Tibial artery (tissue), 4 donors: ENCODE data around the gene IGF2BP1.

Experiments used
- DNase-seq, 2 donors: peaks; one replicate each; pipeline ENCODE4 v3.0.0-alpha.2; 2019
- H3K27ac ChIP-seq, 2 donors: fragments of 200-600 bp; sonication (generic) in 1 of 2; 1 replicate in 1 of 2; 2 replicates in 1 of 2; pipeline ENCODE4 v1.5.1; 2018 to 2019; ENCODE audit warnings: mild to moderate bottlenecking in 1 of 2
- H3K27me3 ChIP-seq, 2 donors: fragments of 200-600 bp; sonication (generic) in 1 of 2; one replicate each; pipeline versions ENCODE4 v1.5.1 to v1.6.0; 2016 to 2019
- H3K36me3 ChIP-seq, 3 donors: fragments of 200-600 bp; sonication (generic) in 2 of 3; one replicate each; pipeline ENCODE4 v1.5.1; 2016 to 2019; ENCODE audit warnings: mild to moderate bottlenecking in 2 of 3
- H3K4me1 ChIP-seq, 4 donors: fragments of 200-600 bp; sonication (generic) in 2 of 4; 1 replicate in 3 of 4; 2 replicates in 1 of 4; pipeline ENCODE4 v1.5.1; 2016 to 2019
- H3K4me3 ChIP-seq, 2 donors: fragments of 200-600 bp; sonication (generic) in 1 of 2; 1 replicate in 1 of 2; 2 replicates in 1 of 2; pipeline ENCODE4 v1.5.1; 2018 to 2019; ENCODE audit warnings: mild to moderate bottlenecking in 2 of 2
- H3K9me3 ChIP-seq, 3 donors: fragments of 200-600 bp; sonication (generic) in 1 of 3; one replicate each; pipeline ENCODE4 v1.5.1; 2016 to 2019
- CTCF ChIP-seq, 2 experiments: fragments of 200-600 bp in 1 of 2; fragments of 450-650 bp in 1 of 2; IDR thresholded peaks; one replicate each; pipeline ENCODE4 v1.5.1; 2017 to 2019; ENCODE audit warnings: antibody characterized with exemption in 2 of 2, mild to moderate bottlenecking in 1 of 2, moderate library complexity in 1 of 2
- intact Hi-C: fragments of 100-400 bp; cut with DNase I; formaldehyde crosslinking; loops from one replicate; pipeline ENCODE4 v1.15.0; 2023; ENCODE audit warnings: low total_unique reads

Gene IGF2BP1

GRCh38 chr17:48997103-48997826, at the start of gene IGF2BP1:
Gene IGF2BP1, plus strand, starts transcription at chr17:48997385. Its CDS starts 361 bp downstream, at chr17:48997746.
- no peaks in the 10 kb centered on the region for H3K9me3 ChIP-seq
- peak within 1 kb of the TSS; percentile 12 to 17 for H3K4me3 ChIP-seq
- H3K36me3 ChIP-seq, result no peaks in the 10 kb centered on the region
- DNase-seq, result no peak
- TF ChIP-seq CTCF (IDR thresholded peaks at IDR 0.05), result no peak
- peaks cover 0 to 34% (median 20%) of the 10 kb centered on the region in 4 donors for H3K4me1 ChIP-seq
- intact Hi-C loops, result no loop called here
- H3K27ac ChIP-seq, result no peak within 1 kb of the TSS
- H3K27me3 ChIP-seq, result peaks cover 9 to 99% of the 10 kb centered on the region in 2 donors

- Histone ChIP-seq H3K27me3 (peaks cover 0 to 37% of the 10 kb centered on the region in 2 donors), H3K4me3 (no peak overlapping the region), H3K36me3 (no peaks in the 10 kb centered on the region), H3K9me3 (no peaks in the 10 kb centered on the region), H3K27ac (no peak overlapping the region), H3K4me1 (no peaks in the 10 kb centered on the region)
- DNase-seq, result no peak
- intact Hi-C loops, result no loop called here
- TF ChIP-seq CTCF (IDR thresholded peaks at IDR 0.05), result no peak
Measured at GRCh38 chr17:48951572-48951971, 45.6 kb upstream of the IGF2BP1 start.

- no peak for DNase-seq
- H3K4me1 ChIP-seq, result no peaks in the 10 kb centered on the region
- peaks cover 0 to 46% of the 10 kb centered on the region in 2 donors for H3K27me3 ChIP-seq
- intact Hi-C loops, result no loop called here
- no peaks in the 10 kb centered on the region for H3K9me3 ChIP-seq
- H3K4me3 ChIP-seq, result no peak overlapping the region
- no peak overlapping the region for H3K27ac ChIP-seq
- TF ChIP-seq CTCF (IDR thresholded peaks at IDR 0.05), result no peak
- H3K36me3 ChIP-seq, result no peaks in the 10 kb centered on the region
Measured at GRCh38 chr17:48952904-48953303, 44.3 kb upstream of the IGF2BP1 start.

GRCh38 chr17:48954300-48954755, 42.9 kb upstream of the IGF2BP1 start:
- no peak for DNase-seq
- no peak for TF ChIP-seq CTCF (IDR thresholded peaks at IDR 0.05)
- Histone ChIP-seq H3K4me1 (no peaks in the 10 kb centered on the region), H3K4me3 (no peak overlapping the region), H3K9me3 (no peaks in the 10 kb centered on the region), H3K36me3 (no peaks in the 10 kb centered on the region), H3K27me3 (peaks cover 0 to 50% of the 10 kb centered on the region in 2 donors), H3K27ac (no peak overlapping the region)
- intact Hi-C loops, result no loop called here

- H3K36me3 ChIP-seq, result no peaks in the 10 kb centered on the region
- intact Hi-C loops, result no loop called here
- TF ChIP-seq CTCF (IDR thresholded peaks at IDR 0.05), result no peak
- no peaks in the 10 kb centered on the region for H3K9me3 ChIP-seq
- no peak overlapping the region for H3K27ac ChIP-seq
- no peaks in the 10 kb centered on the region for H3K4me1 ChIP-seq
- peaks cover 0 to 57% of the 10 kb centered on the region in 2 donors for H3K27me3 ChIP-seq
- no peak for DNase-seq
- no peak overlapping the region for H3K4me3 ChIP-seq
Measured at GRCh38 chr17:48960834-48961515, 36.2 kb upstream of the IGF2BP1 start.
